GM19240 (cell line): ENCODE results near the gene OR9G4.

Experiments used
- DNase-seq: peaks from one replicate; pipeline ENCODE4 v3.0.0; 2011; ENCODE audit warnings: low spot score; ENCODE audit not compliant: insufficient read length

OR9G4 gene

GRCh38 chr11:56748597-56748996, at the start of gene OR9G4:
Gene OR9G4 (minus strand): TSS chr11:56748697. CDS start chr11:56743766, 4,931 bp downstream.
- DNase-seq = no peak

- DNase-seq = no peak
Observed at GRCh38 chr11:56783448-56784041, 35.0 kb upstream of the OR9G4 start.

- no peak for DNase-seq
Observed at GRCh38 chr11:56782167-56782847, 33.8 kb upstream of the OR9G4 start.

- DNase-seq = no peak
Observed at GRCh38 chr11:56776809-56777208, 28.3 kb upstream of the OR9G4 start.

- DNase-seq = no peak
Observed at GRCh38 chr11:56764976-56765375, 16.5 kb upstream of the OR9G4 start.

- DNase-seq = no peak
Observed at GRCh38 chr11:56751480-56751879, 3.0 kb upstream of the OR9G4 start.

GRCh38 chr11:56750190-56750589, 1.7 kb upstream of the OR9G4 start:
- no peak for DNase-seq

GRCh38 chr11:56740886-56741285, 7.6 kb downstream of the OR9G4 start:
- DNase-seq = no peak

GRCh38 chr11:56740107-56740506, 8.4 kb downstream of the OR9G4 start:
- no peak for DNase-seq

- no peak for DNase-seq
Observed at GRCh38 chr11:56720513-56720912, 28.0 kb downstream of the OR9G4 start.

- DNase-seq = no peak
Observed at GRCh38 chr11:56716379-56716854, 32.1 kb downstream of the OR9G4 start.

- no peak for DNase-seq
Observed at GRCh38 chr11:56714206-56714605, 34.3 kb downstream of the OR9G4 start.

GRCh38 chr11:56706486-56706885, 42.0 kb downstream of the OR9G4 start:
- no peak for DNase-seq

- DNase-seq = no peak
Observed at GRCh38 chr11:56705784-56706396, 42.6 kb downstream of the OR9G4 start.

- no peak for DNase-seq
Observed at GRCh38 chr11:56700914-56701485, 47.5 kb downstream of the OR9G4 start.

GRCh38 chr11:56700242-56700913, 48.1 kb downstream of the OR9G4 start:
- no peak for DNase-seq

GRCh38 chr11:56698795-56699194, 49.7 kb downstream of the OR9G4 start, which contains the start of gene OR9G1:
Gene OR9G1 (plus strand): TSS chr11:56699095. CDS start chr11:56700388, 1,293 bp downstream.
- DNase-seq = no peak

- no peak for DNase-seq
Observed at GRCh38 chr11:56693428-56693827, 55.1 kb downstream of the OR9G4 start.
